ENCODE measurements around the gene SPTLC2.

The SPTLC2 gene

DNA sequence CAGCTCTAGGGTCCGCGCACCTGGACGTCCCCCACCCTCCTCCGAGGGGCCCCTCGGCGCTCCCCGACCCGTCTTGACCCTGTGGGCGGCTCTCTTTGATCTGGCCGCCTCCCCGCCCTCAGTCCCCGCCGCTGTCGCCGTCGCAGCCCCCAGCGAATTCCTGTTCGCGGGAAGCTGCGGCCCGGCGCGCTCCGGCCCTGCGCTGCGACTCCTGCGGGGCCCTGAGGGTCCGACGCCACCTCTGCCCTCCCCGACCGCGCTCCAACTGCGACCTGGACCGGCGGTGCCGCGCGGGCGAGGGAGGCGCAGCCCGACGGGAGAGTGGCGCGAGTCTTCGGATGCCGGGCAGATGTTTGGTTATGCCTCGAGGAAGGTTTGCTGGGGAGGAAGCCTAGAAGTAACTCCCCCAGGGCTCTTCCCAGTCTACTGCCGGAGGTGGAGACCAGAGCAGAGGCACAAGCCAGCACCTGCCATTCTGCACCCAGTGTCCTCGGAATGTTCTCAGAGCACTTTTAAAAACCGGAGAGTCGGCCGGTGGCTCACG, 117.4 kb downstream of the SPTLC2 start:
- no peak for DNase-seq

DNA sequence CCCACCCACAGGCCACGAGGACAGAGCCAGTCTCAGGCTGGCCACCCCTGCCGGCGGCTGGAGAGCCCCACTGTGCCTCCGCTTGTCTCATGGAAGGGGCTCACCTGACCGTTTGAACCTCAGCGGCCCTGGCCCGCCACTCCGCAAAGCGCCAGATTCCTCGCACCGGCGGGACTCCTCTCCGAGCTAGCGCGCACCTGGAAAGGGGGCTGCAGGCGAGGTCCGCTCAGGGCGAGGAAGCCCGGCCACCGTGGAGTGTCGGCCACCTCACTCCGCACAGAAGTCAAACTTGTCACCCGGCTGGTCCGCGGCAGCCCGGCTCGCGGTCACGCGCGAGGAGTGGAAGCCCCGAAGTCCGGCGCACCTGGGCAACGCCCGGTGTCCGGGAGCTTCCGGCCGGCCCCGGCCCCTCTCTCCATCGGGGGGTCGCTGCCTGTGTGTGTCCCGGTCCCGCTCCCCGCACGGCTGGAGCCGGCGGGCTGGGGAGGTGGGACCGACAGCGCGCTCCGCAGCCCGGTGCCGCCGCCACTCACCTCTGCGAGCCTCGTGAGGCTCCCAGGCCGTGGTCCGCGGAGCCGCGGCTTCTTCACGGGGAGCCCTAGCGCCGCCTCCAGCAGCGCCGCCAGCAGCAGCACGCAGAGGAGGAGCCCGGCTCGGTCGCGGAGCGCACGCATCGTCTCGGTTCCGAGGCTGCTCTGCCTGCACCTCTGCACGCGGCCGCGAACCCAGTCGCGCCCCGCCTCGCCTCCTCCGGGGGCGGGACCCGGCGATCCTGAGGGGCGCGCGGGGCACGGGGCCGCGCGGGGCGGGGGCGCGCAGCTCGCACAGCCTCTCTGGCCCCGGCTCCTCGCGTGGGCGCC, 118.1 kb downstream of the SPTLC2 start, which contains the start of gene ISM2:
Gene ISM2 (minus strand): TSS at position 697 of the 860 bp plus-strand sequence. CDS start 23 bp downstream, at position 674.
- peak; percentile 40 for DNase-seq

DNA sequence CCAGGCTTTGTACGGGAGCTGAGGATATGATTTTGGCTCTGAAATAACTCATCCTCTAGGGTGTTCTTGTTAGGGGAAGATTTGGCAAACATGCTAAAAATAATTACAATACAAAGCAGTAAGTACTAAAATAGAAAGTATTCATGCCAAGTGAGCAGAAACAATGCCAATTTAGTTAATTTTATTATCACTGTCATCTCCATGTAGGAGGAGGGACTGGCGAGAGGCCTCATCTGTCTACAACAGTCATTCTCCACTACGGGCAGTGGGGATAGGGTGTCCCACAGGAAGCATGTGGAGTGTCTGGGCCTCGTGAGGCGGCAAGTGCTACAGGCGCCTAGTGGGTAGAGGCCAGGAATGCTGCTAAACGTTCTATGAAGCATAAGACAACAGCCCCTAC, 121.1 kb downstream of the SPTLC2 start:
- DNase-seq, result no peak

DNA sequence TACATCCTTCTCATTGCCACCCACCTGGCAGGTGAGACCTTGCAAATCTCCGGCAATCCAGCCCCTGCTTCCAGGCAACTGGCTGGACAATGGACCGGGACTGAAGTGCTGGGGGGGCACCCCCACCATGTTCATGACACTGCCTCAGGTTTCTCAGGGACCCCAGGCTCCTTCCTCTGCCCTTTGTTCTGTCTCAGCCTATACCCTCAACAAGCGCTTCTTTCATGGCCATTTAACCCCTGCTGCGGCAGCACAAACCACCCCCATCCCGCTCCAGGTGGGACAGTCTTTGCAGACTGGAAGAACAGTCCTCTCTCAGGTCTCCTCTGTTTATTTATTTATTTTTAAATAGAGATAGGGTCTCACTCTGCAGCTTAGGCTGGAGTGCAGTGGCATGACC, 125.4 kb downstream of the SPTLC2 start:
- no peak for DNase-seq

DNA sequence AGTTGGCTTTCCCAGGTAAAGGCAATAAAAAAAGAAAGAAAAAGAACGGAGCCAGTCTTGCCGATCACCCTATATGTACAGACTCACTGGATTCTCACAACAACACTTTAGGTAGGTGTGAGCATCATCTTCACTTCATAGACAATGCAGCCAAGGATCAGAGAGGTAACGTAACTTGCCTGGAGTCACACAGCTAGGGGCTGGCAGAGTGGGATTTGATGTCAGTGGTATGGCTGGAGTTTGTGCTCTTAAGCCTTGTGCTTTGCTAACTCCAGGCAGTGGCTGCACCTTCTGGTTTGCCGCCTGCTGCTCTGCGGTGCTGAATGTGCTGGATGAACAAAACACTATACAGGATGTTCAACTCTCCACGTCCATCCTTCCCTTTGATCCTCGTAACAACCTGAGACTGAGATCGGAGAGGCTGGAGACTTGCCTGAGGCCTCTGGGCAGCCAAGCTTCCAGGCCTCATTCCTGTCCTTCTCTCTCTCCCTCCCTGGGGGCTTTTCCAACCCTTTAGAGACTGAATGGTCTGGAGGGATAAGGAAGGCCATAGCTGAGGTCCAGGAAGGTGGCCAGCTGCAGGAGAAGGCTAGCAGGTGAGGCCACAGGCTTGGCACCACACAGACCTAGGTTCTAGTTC, 126.0 kb downstream of the SPTLC2 start:
- DNase-seq, result no peak

DNA sequence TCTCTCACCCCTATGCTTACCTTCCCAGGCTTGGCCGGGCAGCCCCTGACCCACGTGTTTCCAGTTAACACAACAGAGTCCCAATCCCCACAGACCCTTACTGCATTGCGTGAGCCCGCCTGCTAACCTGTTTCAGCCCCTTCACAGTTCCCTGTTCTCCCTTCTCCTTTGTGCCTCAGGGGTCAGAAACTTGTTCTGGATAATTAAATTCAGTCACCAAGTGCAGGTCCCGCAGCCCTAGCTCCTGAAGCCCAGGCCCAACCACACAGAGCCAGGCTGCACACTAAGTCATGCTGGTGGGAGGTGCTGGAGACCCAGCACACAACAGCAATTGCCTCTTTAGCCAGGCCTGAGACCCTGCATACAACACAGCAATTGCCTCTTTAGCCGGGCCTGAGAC, 127.4 kb downstream of the SPTLC2 start:
- no peak for DNase-seq

DNA sequence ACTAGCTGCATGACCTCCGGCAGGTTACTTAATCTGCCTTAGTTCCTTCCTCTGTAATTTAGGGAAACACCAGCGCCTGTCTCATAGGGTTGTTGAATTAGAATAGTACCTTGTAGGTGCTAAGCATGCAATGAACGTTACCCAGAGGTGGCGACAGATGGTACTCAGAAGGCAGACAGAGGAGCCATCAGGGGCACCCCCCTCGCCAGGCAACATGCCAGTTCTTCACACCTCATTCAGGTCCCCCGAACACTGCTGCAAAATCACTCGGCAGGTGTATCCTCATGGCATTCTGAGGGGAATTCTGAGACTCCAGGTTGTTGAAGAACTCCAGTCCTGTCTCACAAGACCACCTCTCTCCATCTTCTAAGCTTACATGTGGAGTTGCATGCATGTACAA, 127.9 kb downstream of the SPTLC2 start:
- no peak for DNase-seq

DNA sequence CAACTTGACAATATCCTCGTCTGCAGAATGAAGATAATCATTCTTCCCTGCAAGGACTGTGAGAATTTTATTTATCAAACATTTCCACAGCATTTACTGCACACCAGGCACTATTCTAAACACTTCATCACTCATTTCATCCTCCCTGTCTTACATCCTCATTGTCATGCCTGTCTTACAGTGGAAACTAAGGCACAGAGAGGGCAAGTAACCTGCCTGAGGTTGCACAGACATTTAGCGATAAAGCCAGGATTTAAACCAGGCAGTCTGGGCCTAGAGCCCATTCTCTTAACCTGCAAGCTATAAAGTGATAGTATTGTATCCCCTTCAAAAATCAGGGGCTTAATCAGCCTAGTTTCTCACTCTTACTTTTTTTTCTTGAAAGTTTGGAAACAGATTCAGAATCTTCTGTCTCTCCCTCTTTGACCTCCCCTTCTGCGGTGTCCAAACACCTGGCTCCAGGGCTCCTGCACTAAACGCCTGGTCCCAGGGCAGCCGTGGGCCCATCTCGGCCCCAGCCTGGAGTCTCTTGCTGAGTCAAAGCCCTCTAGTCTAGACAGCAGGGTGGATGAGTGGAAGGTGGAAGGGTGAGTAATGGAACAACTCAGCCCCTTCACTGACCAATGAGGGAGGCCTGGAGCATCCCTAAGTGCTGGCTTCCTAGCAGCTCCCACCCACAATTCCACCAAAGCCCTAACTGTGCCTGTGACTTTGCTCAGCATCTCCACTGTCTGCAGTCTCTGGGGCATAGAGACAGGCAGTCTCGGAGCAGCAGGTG, 130.3 kb downstream of the SPTLC2 start:
- DNase-seq, result no peak

DNA sequence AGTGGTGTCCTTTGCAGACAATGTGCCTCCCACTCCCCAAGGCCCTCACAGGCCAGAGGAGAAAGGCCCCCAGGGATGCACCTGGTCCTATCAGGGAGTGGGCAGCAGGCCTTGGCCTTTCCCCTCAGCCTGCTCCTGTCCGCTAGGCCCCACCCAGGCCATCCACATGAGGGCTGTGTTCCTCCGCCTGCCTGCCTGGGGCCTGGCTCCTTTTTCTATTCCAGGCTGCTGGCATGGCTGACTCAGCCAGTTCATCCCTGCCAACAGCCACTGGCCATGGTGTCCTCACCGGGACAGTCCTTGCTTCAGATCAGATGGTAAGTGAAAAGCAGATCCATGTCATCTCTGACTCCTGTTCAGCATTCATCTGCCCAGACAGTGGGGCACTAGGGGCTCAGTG, 131.2 kb downstream of the SPTLC2 start:
- no peak for DNase-seq

DNA sequence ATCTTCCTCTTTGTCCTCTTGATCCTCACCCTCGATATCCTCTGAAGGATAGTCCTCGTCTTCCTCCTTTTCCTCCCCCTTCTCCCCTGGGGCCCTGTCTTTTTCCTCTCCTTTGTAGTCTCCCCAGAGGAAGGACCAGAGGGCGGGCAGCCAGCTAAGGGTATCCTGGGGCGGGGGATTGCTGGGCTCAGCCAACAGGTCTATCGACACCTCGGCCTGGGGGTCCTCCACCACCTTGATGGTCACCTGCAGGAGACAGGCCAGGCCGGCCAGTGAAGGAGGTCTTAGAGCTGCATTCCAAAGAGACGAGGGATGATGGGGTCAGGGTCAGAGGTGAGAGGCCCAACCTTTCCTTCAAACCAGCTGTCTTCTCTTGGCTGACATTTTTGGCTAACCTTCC, 134.0 kb downstream of the SPTLC2 start:
- no peak for DNase-seq

DNA sequence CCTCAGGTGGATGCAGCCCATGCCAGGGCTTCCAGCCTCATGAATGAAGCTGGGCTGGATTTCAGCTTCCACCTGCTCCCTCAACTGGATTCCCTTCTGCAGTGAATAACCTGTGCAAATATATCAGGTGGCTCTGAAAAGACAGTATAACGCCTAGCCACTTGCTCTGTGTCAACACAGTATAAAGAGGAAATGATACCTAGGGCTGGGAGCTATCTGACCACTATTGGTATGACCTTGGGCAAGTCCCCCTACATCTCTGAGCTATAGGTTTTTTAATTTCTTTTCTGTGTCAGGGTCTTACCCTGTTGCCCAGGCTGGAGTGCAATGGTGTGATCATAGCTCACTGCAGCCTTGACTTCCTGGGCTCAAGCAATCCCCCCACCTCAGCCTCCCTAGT, 137.6 kb downstream of the SPTLC2 start:
- no peak for DNase-seq

DNA sequence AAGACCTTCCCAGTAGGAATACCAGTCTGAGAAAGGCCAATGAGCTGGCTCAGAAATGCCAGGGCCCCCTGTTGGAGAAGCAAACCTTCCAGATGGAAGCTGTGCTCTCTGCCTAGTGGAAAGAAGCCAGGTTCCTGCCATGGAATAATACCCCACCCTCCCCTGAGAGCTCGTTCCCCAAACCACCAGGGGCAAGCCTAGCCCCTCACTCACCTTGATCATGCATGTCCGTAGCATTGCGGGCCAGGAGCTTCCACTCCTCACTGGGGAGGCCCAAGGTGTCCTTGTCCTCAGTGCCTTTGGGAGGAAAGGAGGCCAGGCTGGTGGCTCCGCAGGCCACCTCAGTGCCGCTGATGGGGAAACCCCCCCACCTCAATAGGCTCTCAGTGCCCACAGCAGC, 138.4 kb downstream of the SPTLC2 start:
- DNase-seq, result no peak

DNA sequence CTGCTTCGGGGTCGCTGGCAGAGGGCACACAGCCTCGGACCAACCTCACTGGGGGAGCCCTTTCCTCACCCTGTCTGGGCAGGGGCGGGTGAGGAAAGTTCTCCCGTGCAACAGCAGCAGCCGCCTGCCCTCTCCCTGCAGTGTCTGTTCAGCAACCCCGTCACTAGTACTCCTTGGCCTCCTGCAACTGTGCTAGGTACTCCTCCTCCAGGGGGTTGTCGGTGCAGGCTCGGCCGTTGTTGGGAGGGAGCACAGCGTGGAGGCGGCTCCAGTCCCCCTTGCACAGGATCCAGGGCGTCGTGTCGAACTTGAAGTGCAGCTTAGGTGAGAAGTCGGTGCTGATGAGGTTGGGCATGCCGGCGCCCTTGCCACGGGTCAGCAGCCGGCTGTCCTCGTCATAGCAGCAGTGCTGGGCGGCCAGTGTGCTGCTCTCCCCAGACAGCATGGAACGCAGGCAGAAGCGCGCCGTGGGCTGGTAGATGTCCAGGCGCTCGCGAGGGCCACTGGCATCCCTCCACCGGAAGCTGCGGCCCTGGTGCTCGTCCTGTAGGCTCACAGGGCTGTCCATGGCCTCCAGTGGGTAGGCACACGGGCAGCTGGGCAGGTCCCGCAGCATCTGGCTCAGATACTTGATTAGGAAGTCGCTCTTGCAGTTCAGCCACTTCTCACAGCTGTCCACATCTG, 140.9 kb downstream of the SPTLC2 start:
- DNase-seq, result no peak

DNA sequence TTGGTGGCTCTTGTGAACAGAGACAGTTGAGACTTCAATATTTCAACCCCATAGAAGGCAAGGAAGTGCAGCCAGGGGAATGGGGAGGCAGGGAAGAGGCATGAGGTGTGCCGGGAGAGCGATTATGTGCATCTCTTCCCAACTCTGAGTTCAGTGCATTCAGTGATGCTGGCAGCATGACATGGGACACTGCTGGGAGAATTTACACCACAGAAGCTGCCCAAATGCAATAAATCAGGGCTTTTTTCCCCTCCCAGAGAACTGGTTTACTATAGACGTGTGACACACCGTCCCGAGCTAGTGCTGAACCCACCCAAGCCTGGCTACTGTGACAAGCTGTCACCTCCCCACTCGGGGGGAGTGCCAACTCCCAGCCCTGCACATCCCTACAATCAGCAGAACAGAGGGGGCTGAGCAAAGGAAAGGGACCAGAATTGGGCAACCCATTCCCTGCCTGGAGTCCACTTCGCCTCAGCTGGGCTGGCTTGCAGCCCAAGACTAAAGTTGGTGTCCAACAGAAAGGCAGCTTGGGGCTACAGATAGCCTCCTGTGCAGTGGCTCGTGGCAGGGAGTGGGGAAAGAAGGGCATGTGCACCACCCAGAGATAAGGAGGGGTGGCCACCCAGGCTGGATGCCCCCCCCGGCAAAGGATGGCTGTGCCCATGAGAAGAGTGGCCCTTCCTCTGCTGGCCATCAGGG, 141.8 kb downstream of the SPTLC2 start:
- DNase-seq, result no peak

DNA sequence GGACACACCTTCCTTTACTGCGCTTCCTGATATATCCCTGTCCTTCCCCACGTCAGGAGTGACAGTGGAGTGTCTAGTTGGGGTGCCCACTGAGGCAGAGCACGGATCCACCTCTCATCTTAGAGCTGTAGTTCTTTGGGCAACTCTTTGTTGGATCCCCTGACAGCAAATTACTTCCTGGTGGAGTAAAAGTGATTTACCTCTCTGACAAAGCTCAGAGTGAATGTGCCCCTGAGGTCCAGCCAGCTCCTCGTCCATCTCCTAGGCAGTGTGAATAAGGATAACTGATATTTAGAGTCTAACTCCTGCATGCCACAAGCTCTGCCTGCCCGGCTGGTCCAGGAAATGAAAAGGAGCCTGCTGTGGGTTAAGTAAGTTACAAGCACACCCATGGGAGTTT, 142.5 kb downstream of the SPTLC2 start:
- no peak for DNase-seq

DNA sequence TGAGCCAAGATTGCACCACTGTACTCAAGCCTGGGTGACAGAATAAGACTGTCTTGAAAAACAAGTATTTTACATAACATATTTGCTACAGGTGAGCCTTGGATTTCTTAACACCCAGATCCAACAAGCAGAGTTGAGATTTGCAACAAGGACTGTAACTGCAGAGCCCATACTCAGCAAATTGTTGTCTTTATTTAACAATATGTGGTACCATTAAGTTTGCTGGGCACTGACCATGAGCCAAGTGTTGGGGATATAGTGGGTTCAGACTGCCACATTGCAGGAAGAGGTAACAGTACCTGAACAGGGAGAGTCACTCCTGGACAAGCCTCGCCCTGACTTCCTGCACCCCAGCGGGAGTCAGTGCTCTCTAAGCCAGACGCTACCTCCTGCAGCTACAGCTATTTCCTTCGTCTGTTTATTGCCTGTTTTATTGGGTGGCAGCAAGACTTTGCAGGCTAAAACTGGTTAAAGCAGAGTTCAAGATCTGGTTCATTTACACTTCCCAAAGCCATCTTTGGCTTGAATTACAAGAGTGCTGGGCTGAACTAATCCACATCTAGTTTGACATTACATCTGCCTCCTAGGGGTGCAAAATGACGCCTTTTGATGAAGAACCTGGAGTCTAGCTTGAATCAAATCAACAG, 146.1 kb downstream of the SPTLC2 start:
- no peak for DNase-seq

DNA sequence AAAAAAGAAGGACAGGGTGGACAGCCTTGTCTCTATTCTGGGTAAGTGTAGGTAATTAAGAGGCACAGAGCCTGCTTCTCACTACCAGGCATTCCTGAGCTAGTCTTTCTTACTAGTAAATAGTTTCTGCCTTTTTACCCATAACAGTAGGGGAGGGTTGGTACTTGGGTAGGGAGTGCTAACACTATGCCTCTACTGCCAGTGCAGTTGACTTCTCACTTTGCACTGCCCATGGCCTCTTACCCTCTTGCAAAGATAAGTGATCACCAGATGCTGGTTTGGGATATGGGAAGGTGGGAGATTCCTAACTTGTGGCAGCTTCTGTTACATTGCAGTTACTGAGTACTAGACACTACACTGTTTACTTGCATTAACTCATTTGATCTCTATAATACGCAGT, 146.9 kb downstream of the SPTLC2 start:
- DNase-seq, result no peak

DNA sequence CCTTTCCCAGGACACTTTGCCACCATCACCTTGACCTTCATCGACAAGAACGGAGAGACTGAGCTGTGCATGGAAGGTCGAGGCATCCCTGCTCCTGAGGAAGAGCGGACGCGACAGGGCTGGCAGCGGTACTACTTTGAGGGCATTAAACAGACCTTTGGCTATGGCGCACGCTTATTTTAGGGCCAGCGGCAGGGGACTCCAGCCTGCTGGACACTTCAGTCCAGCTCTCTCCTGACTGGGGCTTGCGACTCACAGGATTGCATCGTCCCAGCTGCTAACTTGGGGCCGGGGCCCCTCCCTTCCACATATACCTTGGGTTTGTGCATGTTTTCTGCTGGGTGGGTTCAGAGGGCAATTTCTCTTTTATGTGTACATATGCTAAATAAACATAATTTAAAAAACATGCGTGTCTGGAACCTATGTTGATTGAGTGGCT, 147.4 kb downstream of the SPTLC2 start:
- no peak for DNase-seq

DNA sequence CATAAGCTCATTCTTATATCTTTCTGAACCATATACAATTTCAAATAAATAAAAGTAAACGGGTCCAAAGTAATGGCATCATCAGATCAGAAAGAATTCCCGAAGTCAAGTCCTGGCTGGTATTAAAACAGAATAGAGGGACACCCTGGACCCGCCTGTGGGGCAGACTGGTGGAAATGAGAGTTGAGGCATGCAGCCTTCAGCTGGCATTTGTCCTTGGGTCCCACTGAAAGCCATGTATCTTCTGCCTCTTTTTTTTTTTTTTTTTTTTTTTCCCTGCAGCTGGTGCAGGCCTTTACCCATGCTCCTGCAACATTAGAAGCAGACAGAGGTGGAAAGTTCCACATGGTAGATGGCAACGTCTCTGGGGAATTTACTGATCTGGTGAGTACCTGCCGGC, 148.6 kb downstream of the SPTLC2 start:
- DNase-seq, result no peak

DNA sequence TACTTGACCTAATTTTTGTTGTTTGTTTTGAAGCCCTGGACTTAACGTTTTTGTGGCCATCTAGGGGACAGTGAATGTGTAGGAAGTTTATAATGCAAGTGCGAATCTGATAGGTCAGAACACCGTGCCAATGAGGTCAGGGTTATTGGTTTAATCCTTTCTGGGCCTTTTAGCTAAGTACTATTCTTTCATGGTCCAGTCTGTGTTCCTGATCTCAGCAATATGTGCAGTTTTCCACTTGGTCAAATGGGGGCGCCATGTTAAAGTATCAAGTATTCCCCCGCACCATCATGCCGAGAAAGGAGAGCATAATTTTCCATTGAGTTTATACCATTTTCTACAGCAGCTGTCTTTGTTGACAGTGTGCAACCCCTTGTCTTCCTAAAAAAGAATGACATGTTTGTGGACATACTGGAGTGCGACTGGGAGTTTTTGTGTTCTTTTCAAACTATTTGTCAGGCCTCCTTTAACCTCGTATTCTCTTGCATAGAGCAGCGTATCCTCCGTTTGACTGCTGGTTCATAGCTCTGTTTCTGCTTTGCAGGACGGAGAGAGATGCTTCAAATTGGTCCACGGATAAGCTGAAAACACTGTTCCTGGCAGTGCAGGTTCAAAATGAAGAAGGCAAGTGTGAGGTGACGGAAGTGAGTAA, 157.2 kb downstream of the SPTLC2 start:
- DNase-seq, result peak; percentile 42

Data from activated CD4-positive, CD25-positive, alpha-beta regulatory T cell treated with anti-CD3 and anti-CD28 coated beads, Interleukin-2, amount 50 U/mL, for 72 hours (primary cell).